SHP77 (cell line): ENCODE data around the gene HIPK2.
"Not testable (repeated sequence)": the region's sequence is repeated elsewhere in the genome, so short reads cannot be mapped to it uniquely, and the experiment has no call there.

Source experiments
- DNase-seq, 2 experiments: peaks; one replicate each; lab custom pipeline; 2025; lab: John Stamatoyannopoulos, UW

Gene HIPK2

DNA sequence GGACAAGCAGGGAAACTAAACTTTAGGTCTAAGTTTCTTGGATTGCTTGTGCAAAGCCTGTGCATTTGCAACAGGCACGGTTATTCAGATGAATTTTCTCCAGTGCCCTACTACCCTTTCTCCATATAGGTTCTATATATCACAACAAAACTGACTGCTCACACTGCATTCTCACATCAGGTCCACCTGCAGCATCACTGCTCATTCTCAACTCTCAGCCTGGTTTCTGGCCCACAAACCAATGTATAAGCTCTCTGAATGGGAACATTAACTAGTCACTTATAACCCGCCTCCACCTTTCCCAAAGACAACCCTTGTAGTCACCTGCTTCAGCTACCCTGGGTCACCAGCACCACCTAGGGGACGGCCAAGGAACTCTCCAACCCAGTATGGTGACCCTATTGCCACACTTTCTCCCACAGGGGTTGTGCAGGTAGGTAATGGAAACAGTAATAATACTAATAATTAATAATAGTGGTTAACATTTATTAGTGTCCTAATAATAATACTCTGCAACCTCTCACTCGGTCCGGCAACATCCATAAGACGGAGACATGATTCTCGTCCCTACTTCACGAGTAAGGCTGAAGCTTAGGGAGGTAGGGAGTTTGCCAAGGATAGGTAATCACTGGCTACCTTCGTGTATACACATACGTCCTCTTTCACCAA lies 157.0 kb downstream of the HIPK2 start:
- DNase-seq = peak; percentile 29 to 30

GRCh38 chr7:139619367-139619657 lies 158.5 kb downstream of the HIPK2 start:
- DNase-seq = no peak

- DNase-seq = peak in 1 of 2 experiments; percentile 19
Measured at GRCh38 chr7:139618482-139619366, 159.1 kb downstream of the HIPK2 start.

GRCh38 chr7:139617074-139617473 lies 160.7 kb downstream of the HIPK2 start:
- DNase-seq = no peak

DNA sequence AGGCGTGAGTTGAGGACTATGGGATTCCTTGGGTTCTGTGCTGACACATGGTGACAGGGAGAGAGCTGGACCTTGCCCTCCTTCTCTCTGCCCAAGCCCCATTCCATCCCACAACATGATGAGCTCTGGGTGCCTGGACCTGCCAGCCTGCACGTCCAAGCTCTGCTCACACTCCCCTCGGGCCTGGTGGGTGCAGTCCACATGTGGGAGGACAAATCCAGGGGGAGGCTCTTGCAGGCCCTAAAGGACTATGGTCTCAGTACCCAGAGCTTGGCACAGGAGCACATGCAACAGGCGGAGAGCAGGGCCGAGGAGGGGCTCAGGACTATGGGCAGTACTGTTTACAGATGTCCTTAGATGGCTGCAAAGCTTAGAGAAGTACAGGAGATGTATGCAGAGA lies 162.9 kb downstream of the HIPK2 start:
- DNase-seq = no peak

- no peak for DNase-seq
Measured at GRCh38 chr7:139613971-139614411, 163.8 kb downstream of the HIPK2 start.

DNA sequence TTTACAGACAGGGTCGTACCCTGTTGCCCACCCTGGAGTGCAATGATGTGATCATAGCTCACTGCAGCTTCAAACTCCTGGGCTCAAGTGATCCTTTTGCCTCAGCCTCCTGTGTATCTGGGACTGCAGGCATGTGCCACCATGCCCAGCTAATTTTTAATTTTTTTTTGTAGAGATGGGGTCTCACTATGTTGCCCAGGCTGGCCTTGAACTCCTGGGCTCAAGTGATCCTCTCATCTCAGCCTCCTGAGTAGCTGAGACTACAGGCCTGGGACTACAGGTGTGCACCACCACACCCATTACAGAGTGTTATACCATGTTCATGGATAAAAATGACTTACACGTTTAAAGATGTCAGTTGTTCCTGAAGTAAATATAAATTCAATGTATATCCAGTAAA lies 166.2 kb downstream of the HIPK2 start:
- DNase-seq = not testable (repeated sequence)

- no peak for DNase-seq
Measured at GRCh38 chr7:139610595-139610994, 167.2 kb downstream of the HIPK2 start.

- DNase-seq = no peak
Measured at GRCh38 chr7:139603896-139604295, 173.9 kb downstream of the HIPK2 start.

GRCh38 chr7:139603282-139603681 lies 174.5 kb downstream of the HIPK2 start:
- no peak for DNase-seq

DNA sequence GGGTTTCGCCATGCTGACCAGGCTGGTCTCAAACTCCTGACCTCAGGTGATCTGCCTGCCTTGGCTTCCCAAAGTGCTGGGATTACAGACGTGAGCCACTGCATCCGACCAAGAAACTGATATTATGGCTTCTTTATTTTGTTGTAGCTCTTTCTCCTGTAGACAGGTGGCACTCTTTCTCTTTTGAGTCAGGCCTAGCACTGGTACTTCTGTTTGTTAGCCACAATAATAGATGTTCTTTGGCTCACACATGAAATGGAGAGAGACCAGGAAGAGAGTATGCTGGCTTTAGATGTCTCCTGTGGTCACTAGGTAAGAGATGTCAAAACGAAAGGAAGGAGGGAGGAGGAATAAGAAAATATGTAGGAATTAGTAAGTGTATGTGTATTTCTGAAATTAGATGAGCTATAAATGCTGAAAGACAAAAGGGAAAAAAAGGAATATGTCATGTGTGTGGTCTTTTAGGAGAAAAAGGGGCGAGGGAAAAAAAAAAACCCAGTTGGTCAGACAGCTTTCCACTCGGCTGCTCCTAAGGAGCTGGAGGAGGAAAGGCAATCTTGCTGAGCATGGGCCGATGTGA lies 175.6 kb downstream of the HIPK2 start:
- peak; percentile 10 to 11 for DNase-seq

GRCh38 chr7:139601176-139601575 lies 176.6 kb downstream of the HIPK2 start:
- DNase-seq = no peak

DNA sequence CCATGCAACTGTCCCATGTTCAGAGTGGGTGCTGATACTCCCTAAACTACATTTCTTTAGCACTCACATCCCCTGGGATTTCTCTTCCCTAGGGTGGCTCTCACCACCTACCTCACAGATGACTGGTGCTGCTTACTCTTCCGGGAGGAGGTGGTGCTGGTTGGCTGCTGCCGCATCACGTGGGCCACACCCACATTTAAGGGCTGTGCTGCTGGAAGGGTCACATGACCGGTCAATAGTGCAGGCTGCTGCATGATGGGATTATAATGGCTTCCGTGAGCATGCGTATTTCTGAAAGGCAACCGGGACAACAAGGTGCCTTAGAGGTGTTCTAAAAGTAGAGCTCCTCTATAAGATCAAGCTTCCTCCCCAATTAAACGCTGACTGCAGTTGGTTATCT lies 177.5 kb downstream of the HIPK2 start:
- no peak for DNase-seq

DNA sequence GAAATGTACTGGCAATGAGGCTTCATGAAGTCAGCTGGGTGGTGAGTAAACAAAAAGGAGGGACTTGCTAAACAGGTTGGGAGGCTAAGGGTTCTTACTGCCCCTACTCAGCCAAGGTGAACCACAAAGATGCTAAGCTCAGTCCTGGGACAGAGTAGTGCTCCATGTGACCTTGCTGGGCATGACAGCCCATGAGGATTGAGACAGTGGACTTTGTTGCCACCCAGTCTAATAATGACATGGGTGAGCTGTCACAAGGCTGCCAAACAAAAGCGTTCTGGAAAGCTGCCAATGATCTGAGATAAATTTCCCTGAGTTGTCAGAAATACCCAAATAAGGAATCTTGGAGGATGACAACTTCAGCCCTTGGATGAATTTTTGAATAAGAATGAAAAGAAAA lies 179.2 kb downstream of the HIPK2 start:
- DNase-seq = no peak

- no peak for DNase-seq
Measured at GRCh38 chr7:139597028-139597427, 180.8 kb downstream of the HIPK2 start.

DNA sequence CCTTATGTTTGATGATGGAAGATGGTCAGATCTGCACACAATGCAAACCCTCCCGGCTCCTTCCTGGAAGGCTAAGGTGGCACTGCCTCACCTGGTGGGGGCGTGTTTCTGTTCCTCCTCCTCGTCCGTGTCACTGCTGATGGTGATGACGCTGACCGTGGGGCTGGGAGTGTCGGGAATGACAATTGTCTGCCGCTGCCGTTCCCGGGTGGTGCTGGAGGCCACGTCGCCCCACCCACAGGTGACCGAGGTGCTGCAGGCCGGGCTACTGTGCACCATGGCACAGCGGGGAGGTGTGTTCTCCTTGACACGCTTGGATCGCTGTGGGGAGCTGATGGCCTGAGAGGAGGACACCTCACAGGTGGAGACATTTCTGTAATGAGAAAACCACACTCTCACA lies 181.2 kb downstream of the HIPK2 start:
- DNase-seq = no peak

- DNase-seq = no peak
Measured at GRCh38 chr7:139595806-139596205, 182.0 kb downstream of the HIPK2 start.

DNA sequence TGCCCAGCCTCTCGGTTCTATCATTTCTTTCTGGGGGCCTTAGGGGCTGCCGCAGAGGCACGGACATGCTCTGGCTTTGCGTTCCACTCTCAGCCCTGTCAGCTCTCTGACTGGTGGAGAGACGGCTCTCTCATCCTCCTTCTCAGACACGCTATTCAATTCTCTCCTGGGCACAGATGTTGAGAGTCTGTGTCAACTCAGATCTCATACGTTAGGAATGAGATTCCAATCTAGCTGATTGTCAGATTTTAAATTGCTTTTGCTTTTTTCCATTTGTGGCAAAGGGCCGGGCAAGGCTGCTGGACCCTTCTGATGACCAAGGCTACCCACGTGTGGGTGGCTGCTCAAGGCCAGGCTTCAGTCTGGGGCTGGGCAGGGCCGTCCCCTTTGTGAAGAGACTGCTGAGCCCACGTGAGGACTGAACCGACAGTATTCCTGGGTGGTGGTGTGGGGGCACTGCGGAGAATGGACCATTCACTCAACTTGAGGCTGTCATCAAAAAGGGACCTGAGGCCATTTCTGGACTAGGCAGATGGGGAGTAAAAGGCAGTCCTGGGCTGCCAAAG lies 182.8 kb downstream of the HIPK2 start:
- DNase-seq = no peak

DNA sequence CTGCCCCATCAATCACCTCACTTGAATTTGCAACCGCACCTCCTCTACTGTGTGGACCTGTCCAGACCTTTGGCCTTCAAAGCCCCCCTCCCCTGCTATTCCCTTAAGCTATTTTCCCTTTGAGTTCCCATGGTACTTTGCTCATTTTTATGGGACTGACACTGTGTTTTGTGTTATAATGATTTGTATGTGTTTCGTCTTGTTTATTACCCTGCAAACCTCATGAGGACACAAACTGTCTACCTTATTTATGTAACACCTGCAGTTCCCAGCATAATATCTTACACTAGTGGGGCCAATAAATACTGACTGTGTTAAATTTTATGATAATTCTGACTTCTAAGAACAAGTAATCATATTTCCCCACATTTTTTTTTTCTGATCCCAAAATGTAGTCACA lies 183.7 kb downstream of the HIPK2 start:
- DNase-seq = no peak

DNA sequence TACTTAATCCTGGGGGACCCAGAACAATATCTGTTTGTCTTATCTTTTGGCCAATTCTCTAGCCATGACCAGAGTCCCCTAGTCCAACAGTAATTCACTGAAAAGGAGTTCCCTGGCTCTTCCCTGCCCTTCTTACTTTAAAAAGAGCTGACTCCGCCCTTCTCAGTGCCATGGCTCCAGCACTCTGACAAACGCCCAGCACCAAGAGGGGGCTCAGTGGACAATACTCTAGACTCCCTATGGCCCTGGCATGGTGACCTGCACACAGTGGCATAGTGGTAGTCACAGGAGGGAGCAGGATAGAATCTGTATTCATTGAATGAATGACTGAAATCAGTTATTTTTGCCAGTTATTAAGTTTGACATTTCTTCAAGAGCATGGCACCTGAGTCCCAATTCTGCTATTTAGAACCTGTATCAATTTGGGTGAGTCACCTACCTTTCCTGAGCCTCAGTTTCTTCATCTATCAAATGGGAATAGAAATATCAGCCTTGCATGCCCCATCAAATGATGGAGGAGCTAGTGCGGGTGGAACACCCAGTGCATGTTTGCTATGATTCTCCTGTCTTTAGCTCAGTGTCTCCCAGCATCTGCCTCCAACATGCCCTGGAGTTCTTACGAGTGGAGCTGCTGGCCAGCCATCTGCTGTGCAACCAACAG lies 184.9 kb downstream of the HIPK2 start:
- no peak for DNase-seq

DNA sequence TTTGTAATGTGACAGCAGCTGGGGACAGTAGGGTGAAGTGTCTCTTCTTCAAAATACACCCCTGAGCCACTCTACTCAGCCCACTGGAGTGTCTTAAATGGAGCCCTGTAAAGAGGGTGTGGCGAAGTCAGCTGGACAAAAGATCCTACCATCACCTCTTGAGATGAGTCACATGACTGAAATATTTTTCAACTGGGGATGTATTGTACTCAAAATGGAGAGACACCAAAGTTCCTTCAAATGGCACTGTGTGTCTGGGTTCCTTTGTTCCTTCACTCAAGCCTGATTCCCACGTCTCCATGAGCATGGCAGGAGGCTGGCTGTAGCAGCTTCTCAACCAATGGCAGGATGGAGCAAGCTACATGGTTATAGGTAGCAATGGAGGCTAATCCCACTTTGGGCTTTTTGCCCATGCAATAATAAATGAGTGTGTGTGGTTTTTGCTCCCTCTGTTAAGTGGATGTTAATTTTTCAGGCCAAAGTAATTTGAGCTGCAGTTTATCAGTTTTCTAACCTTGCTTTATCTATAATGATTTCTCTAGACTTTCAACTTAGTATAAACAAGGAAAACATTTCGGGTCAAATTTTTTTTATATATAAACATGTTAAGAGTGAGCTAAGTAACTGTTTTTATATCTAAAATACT lies 186.1 kb downstream of the HIPK2 start:
- DNase-seq = no peak

DNA sequence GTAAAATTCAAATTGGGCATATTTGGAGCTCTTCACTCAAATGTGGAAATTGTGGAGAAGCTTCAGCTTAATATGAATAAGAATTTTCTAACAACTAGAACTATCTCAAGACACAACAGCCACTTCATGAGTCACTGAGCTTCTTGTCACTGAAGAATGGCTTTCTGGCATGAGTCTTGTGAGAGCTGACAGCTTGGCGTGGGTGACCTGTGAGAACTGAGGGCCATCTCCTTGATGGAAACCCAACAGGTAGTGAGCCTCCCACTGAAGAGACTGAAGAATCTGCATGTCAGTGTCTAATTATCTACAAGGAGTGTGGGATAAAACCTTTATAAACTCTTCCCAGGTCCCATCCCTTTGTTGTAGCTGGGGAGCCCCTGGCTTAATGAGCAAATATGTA lies 188.3 kb downstream of the HIPK2 start:
- DNase-seq = no peak
